HUES48 (cell line): ENCODE measurements around the gene PARD6G.

Source experiments
- H3K27ac ChIP-seq: one replicate; pipeline ENCODE4 v1.7.0; 2013; ENCODE audit warnings: low read depth, low read length, inconsistent platforms
- H3K27me3 ChIP-seq: 2 replicates; pipeline ENCODE4 v1.6.1; 2013; ENCODE audit warnings: mild to moderate bottlenecking, low read length; ENCODE audit not compliant: control insufficient read depth, insufficient read depth
- H3K36me3 ChIP-seq: 2 replicates; pipeline ENCODE4 v1.6.1; 2013; ENCODE audit warnings: low read length; ENCODE audit not compliant: control insufficient read depth, insufficient read depth
- H3K4me1 ChIP-seq: 2 replicates; pipeline ENCODE4 v1.6.1; 2013; ENCODE audit warnings: mild to moderate bottlenecking, low read length; ENCODE audit not compliant: control insufficient read depth, insufficient read depth
- H3K4me3 ChIP-seq: 2 replicates; pipeline ENCODE4 v1.5.1; 2013; ENCODE audit warnings: mild to moderate bottlenecking, low read depth, low read length
- H3K9ac ChIP-seq: 2 replicates; pipeline ENCODE4 v1.6.1; 2013; ENCODE audit warnings: mild to moderate bottlenecking, low read depth, low read length, moderate library complexity
- H3K9me3 ChIP-seq: 2 replicates; pipeline ENCODE4 v1.6.1; 2013; ENCODE audit warnings: low read length; ENCODE audit not compliant: control insufficient read depth, insufficient read depth

Gene PARD6G

GRCh38 chr18:80194874-80195570 lies 52.3 kb downstream of the PARD6G start:
- no peak overlapping the region for H3K9ac ChIP-seq
- no peaks in the 10 kb centered on the region for H3K36me3 ChIP-seq
- H3K4me1 ChIP-seq: peaks cover 23% of the 10 kb centered on the region
- H3K4me3 ChIP-seq: no peak overlapping the region
- H3K27ac ChIP-seq: no peak overlapping the region
- no peaks in the 10 kb centered on the region for H3K27me3 ChIP-seq
- no peaks in the 10 kb centered on the region for H3K9me3 ChIP-seq

GRCh38 chr18:80193701-80194100 lies 53.6 kb downstream of the PARD6G start:
- Histone ChIP-seq H3K27ac (no peak overlapping the region), H3K4me3 (no peak overlapping the region), H3K36me3 (no peaks in the 10 kb centered on the region), H3K9me3 (no peaks in the 10 kb centered on the region), H3K9ac (no peak overlapping the region), H3K4me1 (peaks cover 23% of the 10 kb centered on the region), H3K27me3 (no peaks in the 10 kb centered on the region)

GRCh38 chr18:80192653-80193385 lies 54.5 kb downstream of the PARD6G start:
- Histone ChIP-seq H3K4me1 (peaks cover 18% of the 10 kb centered on the region), H3K27ac (no peak overlapping the region), H3K27me3 (no peaks in the 10 kb centered on the region), H3K9ac (no peak overlapping the region), H3K4me3 (no peak overlapping the region), H3K9me3 (no peaks in the 10 kb centered on the region), H3K36me3 (no peaks in the 10 kb centered on the region)

GRCh38 chr18:80191907-80192652 lies 55.2 kb downstream of the PARD6G start:
- H3K9ac ChIP-seq: no peak overlapping the region
- H3K36me3 ChIP-seq: no peaks in the 10 kb centered on the region
- H3K9me3 ChIP-seq: no peaks in the 10 kb centered on the region
- no peak overlapping the region for H3K4me3 ChIP-seq
- no peak overlapping the region for H3K27ac ChIP-seq
- no peaks in the 10 kb centered on the region for H3K27me3 ChIP-seq
- H3K4me1 ChIP-seq: peaks cover 10% of the 10 kb centered on the region

- H3K9ac ChIP-seq: no peak overlapping the region
- no peak overlapping the region for H3K4me3 ChIP-seq
- peaks cover 2% of the 10 kb centered on the region; the same call in 1 of the 2 replicates for H3K4me1 ChIP-seq
- H3K27ac ChIP-seq: no peak overlapping the region
- no peaks in the 10 kb centered on the region for H3K9me3 ChIP-seq
- no peaks in the 10 kb centered on the region for H3K27me3 ChIP-seq
- no peaks in the 10 kb centered on the region for H3K36me3 ChIP-seq
These were observed 56.0 kb downstream of the PARD6G start for GRCh38 chr18:80191264-80191663.

GRCh38 chr18:80190311-80190710 lies 57.0 kb downstream of the PARD6G start:
- H3K36me3 ChIP-seq: no peaks in the 10 kb centered on the region
- no peaks in the 10 kb centered on the region for H3K9me3 ChIP-seq
- no peak overlapping the region for H3K9ac ChIP-seq
- no peak overlapping the region for H3K4me3 ChIP-seq
- no peaks in the 10 kb centered on the region for H3K4me1 ChIP-seq
- no peaks in the 10 kb centered on the region for H3K27me3 ChIP-seq
- H3K27ac ChIP-seq: no peak overlapping the region

GRCh38 chr18:80189531-80189865 lies 57.8 kb downstream of the PARD6G start:
- Histone ChIP-seq H3K4me1 (no peaks in the 10 kb centered on the region), H3K9me3 (no peaks in the 10 kb centered on the region), H3K4me3 (no peak overlapping the region), H3K27me3 (no peaks in the 10 kb centered on the region), H3K9ac (no peak overlapping the region), H3K36me3 (no peaks in the 10 kb centered on the region), H3K27ac (no peak overlapping the region)

- H3K4me3 ChIP-seq: no peak overlapping the region
- no peaks in the 10 kb centered on the region for H3K36me3 ChIP-seq
- H3K27ac ChIP-seq: no peak overlapping the region
- H3K4me1 ChIP-seq: no peaks in the 10 kb centered on the region
- no peaks in the 10 kb centered on the region for H3K27me3 ChIP-seq
- no peak overlapping the region for H3K9ac ChIP-seq
- no peaks in the 10 kb centered on the region for H3K9me3 ChIP-seq
These were observed 58.4 kb downstream of the PARD6G start for GRCh38 chr18:80188643-80189530.

GRCh38 chr18:80187956-80188642 lies 59.2 kb downstream of the PARD6G start:
- Histone ChIP-seq H3K36me3 (no peaks in the 10 kb centered on the region), H3K9me3 (no peaks in the 10 kb centered on the region), H3K9ac (no peak overlapping the region), H3K27me3 (no peaks in the 10 kb centered on the region), H3K4me3 (no peak overlapping the region), H3K4me1 (no peaks in the 10 kb centered on the region), H3K27ac (no peak overlapping the region)

GRCh38 chr18:80185545-80185944 lies 61.8 kb downstream of the PARD6G start:
- Histone ChIP-seq H3K9me3 (no peaks in the 10 kb centered on the region), H3K4me1 (no peaks in the 10 kb centered on the region), H3K27ac (no peak overlapping the region), H3K27me3 (no peaks in the 10 kb centered on the region), H3K9ac (no peak overlapping the region), H3K36me3 (no peaks in the 10 kb centered on the region), H3K4me3 (no peak overlapping the region)
